OCI-LY7 (cell line): Measurements from ENCODE around the gene IGLL5.

Source experiments
- CTCF ChIP-seq: fragments of 200-600 bp; sonication (generic); conservative IDR thresholded peaks from 2 replicates; pipeline ENCODE4 v1.5.1; 2014; ENCODE audit warnings: mild to moderate bottlenecking, antibody characterized with exemption, low read length, moderate library complexity, mixed read lengths
- EZH2phosphoT487 ChIP-seq: fragments of 200-600 bp; sonication (generic); IDR thresholded peaks from 2 replicates; pipeline ENCODE4 v1.6.1; 2018; ENCODE audit warnings: low read depth, borderline replicate concordance, mild to moderate bottlenecking, mixed run types, antibody characterized with exemption, low read length, moderate library complexity, mixed read lengths

GRCh38 chr22:22938672-22939587 is 51.3 kb downstream of the IGLL5 start:
- TF ChIP-seq CTCF (no peak), EZH2phosphoT487 (no peak)
